ENCODE measurements around the gene ZNF217. TPM values are rescaled to one million over a fixed set of nuclear protein-coding genes. Genes with fewer than 3 reads are reported as not detected.
"Not testable (repeated sequence)": the region's sequence is repeated elsewhere in the genome, so short reads cannot be mapped to it uniquely, and the experiment has no call there.

Gene ZNF217
- total RNA-seq, 2 experiments from 2014 or later, result 51.3 to 51.8 TPM

DNA sequence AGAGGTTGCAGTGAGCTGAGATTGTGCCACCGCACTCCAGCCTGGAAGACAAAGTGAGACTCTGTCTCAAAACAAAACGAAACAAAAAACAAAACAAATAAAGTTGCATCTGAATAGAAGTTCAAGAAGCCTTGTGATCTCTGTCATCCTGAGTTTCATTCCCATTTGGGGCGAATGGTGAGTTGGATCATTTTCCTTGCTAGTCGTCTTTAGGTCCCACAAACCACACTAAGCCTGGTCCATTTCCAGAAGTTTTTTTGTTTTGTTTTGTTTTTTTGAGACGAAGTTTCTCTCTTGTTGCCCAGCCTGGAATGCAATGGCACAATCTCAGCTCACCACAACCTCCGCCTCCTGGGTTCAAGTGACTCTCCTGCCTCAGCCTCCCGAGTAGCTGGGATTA is 33.8 kb downstream of the ZNF217 start:
- POLR2A ChIA-PET, result no interaction called here
- no peaks in the 10 kb centered on the region for H3K9me3 Mint-ChIP-seq
- H3K36me3 Mint-ChIP-seq (ENCODE audit: low read depth), result peaks cover 3% of the 10 kb centered on the region
- no peak overlapping the region for H3K27ac Mint-ChIP-seq
- TF ChIP-seq, protein P1, sequence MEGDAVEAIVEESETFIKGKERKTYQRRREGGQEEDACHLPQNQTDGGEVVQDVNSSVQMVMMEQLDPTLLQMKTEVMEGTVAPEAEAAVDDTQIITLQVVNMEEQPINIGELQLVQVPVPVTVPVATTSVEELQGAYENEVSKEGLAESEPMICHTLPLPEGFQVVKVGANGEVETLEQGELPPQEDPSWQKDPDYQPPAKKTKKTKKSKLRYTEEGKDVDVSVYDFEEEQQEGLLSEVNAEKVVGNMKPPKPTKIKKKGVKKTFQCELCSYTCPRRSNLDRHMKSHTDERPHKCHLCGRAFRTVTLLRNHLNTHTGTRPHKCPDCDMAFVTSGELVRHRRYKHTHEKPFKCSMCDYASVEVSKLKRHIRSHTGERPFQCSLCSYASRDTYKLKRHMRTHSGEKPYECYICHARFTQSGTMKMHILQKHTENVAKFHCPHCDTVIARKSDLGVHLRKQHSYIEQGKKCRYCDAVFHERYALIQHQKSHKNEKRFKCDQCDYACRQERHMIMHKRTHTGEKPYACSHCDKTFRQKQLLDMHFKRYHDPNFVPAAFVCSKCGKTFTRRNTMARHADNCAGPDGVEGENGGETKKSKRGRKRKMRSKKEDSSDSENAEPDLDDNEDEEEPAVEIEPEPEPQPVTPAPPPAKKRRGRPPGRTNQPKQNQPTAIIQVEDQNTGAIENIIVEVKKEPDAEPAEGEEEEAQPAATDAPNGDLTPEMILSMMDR (IDR thresholded peaks at IDR 0.05), result no peak
- intact Hi-C loops (cut with micrococcal nuclease), result no loop called here
- H3K4me1 Mint-ChIP-seq (ENCODE audit: low read depth), result peaks cover 4% of the 10 kb centered on the region
- DNase-seq (no peak), ATAC-seq (no peak)
- CTCF ChIA-PET, result interaction anchor here (1.3 kb wide), 1 partner anchor 12 kb away, joined by 5 read pairs; no protein-coding TSS in a partner anchor
- H3K27me3 Mint-ChIP-seq, result no peaks in the 10 kb centered on the region
- no peak overlapping the region for H3K4me3 Mint-ChIP-seq

DNA sequence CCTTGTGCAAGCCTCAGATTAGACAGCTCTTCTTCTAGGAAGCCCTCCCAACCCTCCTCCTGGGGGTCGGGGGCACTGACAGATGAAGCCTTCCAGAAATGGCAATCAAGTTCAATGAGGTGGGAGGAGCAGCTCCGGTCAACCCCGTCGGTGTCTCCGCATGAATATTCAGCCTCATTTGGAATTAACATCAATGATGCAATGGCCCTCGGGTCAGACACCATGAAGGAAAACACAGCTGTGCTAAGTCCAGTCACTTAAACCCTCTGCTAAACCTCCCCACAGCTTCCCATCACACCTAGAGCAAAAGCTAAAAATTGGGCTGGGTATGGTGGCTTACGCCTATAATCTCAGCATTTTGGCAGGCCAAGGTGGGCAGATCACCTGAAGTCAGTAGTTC is 36.5 kb downstream of the ZNF217 start:
- DNase-seq (no peak), ATAC-seq (no peak)
- H3K27me3 Mint-ChIP-seq, result no peaks in the 10 kb centered on the region
- H3K9me3 Mint-ChIP-seq, result no peaks in the 10 kb centered on the region
- ChIA-PET CTCF (interaction anchor here (0.8 to 2.7 kb wide), 2 partner anchors 10 to 223 kb away, joined by 3 to 9 read pairs; no protein-coding TSS in a partner anchor), POLR2A (no interaction called here)
- TF ChIP-seq, protein P1 (IDR thresholded peaks at IDR 0.05), result no peak
- H3K4me1 Mint-ChIP-seq (ENCODE audit: low read depth), result no peaks in the 10 kb centered on the region
- intact Hi-C loops (cut with micrococcal nuclease), result no loop called here
- no peak overlapping the region for H3K4me3 Mint-ChIP-seq
- H3K27ac Mint-ChIP-seq, result no peak overlapping the region
- H3K36me3 Mint-ChIP-seq (ENCODE audit: low read depth), result no peaks in the 10 kb centered on the region

DNA sequence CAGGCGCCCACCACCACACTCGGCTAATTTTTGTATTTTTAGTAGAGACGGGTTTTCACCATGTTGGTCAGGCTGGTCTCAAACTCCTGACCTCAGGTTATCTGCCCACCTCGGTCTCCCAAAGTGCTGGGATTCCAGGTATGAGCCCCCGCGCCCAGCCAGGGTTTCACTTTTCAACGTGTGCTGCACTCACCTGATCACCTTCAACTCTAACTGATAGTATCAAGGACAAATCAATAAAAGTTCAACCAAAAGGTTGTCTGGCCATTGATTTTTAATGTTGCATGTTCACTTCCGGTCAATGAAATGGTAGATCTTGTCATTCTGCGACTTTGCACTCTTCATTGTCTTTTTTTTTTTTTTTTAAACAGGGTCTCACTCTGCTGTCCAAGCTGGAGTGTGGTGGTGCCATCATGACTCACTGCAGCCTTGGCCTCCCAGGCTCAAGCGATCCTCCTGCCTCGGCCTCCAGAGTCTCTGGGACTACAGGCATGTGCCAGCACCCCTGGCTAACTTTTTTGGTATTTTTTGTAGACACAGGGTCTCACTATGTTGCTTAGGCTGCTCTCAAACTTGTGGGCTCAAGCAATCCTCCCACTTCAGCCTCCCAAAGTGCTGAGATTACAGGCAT is 37.3 kb downstream of the ZNF217 start:
- no peak for ATAC-seq
- Mint-ChIP-seq H3K9me3 (no peaks in the 10 kb centered on the region), H3K36me3 (ENCODE audit: low read depth) (no peaks in the 10 kb centered on the region), H3K4me3 (no peak overlapping the region), H3K27me3 (no peaks in the 10 kb centered on the region), H3K27ac (no peak overlapping the region), H3K4me1 (ENCODE audit: low read depth) (no peaks in the 10 kb centered on the region)
- ChIA-PET CTCF (interaction anchor here (2.7 kb wide), 1 partner anchor 9 kb away, joined by 9 read pairs; no protein-coding TSS in a partner anchor), POLR2A (no interaction called here)
- DNase-seq, result no peak
- TF ChIP-seq, protein P1 (IDR thresholded peaks at IDR 0.05), result no peak
- intact Hi-C loops (cut with micrococcal nuclease), result no loop called here

DNA sequence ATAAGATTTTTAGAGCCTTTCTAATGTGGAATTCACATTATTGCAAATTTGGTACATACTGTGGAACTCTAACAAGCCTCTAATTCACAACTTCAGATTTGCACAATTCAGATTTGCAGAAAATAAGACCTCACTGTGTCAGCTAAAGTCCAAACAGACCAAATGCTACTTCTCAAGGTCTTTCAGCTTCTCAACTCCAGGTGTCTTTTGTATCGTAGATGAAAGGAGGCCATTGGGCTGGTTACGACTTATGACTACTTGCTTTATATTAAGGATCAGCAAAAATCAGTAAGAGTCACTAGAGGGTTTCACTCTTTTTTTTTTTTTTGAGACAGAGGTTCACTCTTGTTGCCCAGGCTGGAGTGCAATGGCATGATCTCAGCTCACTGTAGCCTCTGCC is 37.8 kb downstream of the ZNF217 start:
- no peak overlapping the region for H3K27ac Mint-ChIP-seq
- ChIA-PET POLR2A (no interaction called here), CTCF (interaction anchor here (2.7 kb wide), 1 partner anchor 8 kb away, joined by 9 read pairs; no protein-coding TSS in a partner anchor)
- no peak for DNase-seq
- no peaks in the 10 kb centered on the region for H3K4me1 Mint-ChIP-seq (ENCODE audit: low read depth)
- no peaks in the 10 kb centered on the region for H3K9me3 Mint-ChIP-seq
- intact Hi-C loops (cut with micrococcal nuclease), result no loop called here
- TF ChIP-seq, protein P1 (IDR thresholded peaks at IDR 0.05), result no peak
- no peak for ATAC-seq
- H3K36me3 Mint-ChIP-seq (ENCODE audit: low read depth), result no peaks in the 10 kb centered on the region
- no peak overlapping the region for H3K4me3 Mint-ChIP-seq
- no peaks in the 10 kb centered on the region for H3K27me3 Mint-ChIP-seq

DNA sequence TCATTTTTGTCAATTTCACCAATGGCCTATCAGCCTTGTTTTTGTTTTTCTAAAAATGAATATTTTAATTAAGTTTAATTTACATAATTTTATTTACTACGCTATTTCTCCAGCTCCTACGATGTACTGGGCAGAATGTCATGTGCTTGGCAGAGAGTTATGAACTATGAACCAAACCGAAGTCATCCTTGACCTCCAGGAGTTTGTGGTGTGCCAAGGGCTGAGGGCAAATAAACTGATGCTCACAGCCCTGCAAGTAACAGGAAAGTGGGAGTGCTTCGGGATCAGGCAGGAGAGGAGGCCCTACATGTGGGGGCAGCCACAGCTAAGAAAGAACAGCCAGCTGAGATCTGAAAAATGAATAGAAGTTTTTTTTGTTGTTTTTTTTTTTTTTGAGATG is 38.6 kb downstream of the ZNF217 start:
- no peak for DNase-seq
- CTCF ChIA-PET, result interaction anchor here (0.7 to 2.7 kb wide), 2 partner anchors 7 to 803 kb away, joined by 3 to 9 read pairs; no protein-coding TSS in a partner anchor
- H3K9me3 Mint-ChIP-seq, result no peaks in the 10 kb centered on the region

DNA sequence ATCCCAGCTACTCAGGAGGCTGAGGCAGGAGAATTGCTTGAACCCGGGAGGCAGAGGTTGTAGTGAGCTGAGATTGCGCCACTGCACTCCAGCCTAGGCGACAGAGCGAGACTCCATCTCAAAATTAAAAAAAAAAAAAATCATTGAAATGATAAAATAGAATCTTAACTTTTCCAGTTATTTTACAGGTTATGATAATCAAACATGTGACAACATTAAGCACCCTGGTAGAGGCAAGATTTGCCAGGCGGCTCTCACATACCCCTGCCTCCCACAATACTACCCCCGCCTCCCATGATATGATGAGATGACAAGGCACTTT is 41.1 kb downstream of the ZNF217 start:
- CTCF ChIA-PET; H3K4me3 Mint-ChIP-seq; H3K27me3 Mint-ChIP-seq; POLR2A ChIA-PET; H3K36me3 Mint-ChIP-seq (ENCODE audit: low read depth); H3K9me3 Mint-ChIP-seq; H3K27ac Mint-ChIP-seq; intact Hi-C loops (cut with micrococcal nuclease); ATAC-seq; DNase-seq; H3K4me1 Mint-ChIP-seq (ENCODE audit: low read depth): not testable (repeated sequence)

More for the DNA sequence above, 38.6 kb downstream of the ZNF217 start:
- Mint-ChIP-seq H3K36me3 (ENCODE audit: low read depth) (no peaks in the 10 kb centered on the region), H3K4me3 (no peak overlapping the region), H3K27me3 (no peaks in the 10 kb centered on the region), H3K4me1 (ENCODE audit: low read depth) (no peaks in the 10 kb centered on the region), H3K27ac (no peak overlapping the region)
- TF ChIP-seq, protein P1 (IDR thresholded peaks at IDR 0.05), result no peak
- no peak for ATAC-seq
- POLR2A ChIA-PET, result no interaction called here
- intact Hi-C loops (cut with micrococcal nuclease), result no loop called here

DNA sequence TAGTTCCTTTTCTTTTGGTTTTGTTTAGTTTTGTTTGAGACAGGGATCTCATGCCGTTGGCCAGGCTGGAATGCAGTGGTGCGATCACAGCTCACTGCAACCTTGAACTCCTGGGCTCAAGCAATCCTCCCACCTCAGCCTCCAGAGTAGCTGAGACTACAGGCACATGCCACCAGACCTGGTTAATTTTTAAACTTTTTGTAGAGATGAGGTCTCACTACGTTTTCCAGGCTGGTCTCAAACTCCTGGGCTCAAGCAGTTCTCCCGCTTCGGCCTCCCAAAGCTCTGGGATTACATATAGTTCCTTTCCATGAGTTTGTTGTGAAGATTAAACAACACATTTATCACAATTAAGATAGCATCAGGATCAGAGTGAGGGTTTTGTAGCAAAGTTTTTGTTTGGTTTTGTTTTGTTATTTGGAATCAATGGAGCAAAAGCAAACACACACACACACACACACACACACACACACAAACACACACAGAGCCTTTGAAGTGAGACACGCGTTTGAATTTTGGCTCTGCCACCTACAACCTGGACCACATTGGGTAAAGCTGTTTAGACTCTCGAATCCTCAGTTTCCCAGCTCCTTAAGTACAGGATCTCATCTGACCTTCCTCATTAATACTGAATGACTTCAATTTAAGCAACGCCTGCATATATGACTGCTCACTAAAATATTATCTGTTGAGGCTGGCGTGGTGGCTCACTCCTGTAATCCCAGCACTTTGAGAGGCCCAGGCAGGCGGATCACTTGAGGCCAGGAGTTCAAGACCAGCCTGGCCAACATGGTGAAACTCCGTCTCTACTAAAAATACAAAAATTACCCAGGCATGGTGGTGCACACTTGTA is 41.7 kb downstream of the ZNF217 start:
- H3K4me3 Mint-ChIP-seq; ATAC-seq; DNase-seq; H3K36me3 Mint-ChIP-seq (ENCODE audit: low read depth); H3K27ac Mint-ChIP-seq; H3K4me1 Mint-ChIP-seq (ENCODE audit: low read depth); intact Hi-C loops (cut with micrococcal nuclease); H3K9me3 Mint-ChIP-seq; H3K27me3 Mint-ChIP-seq: not testable (repeated sequence)
- ChIA-PET POLR2A (interaction anchor here (0.7 kb wide), 1 partner anchor 21 kb away, joined by 3 read pairs; no protein-coding TSS in a partner anchor), CTCF (interaction anchor here (1.1 to 1.4 kb wide), 2 partner anchors 26 to 139 kb away, joined by 3 read pairs; no protein-coding TSS in a partner anchor)

Data from activated CD8-positive, alpha-beta T cell treated with anti-CD3 and anti-CD28 coated beads for 36 hours (primary cell).